Natural killer cell (primary cell): ENCODE measurements around the gene LRP3. TPM values are rescaled to one million over a fixed set of nuclear protein-coding genes. Genes with fewer than 3 reads are reported as not detected.
"Not testable (repeated sequence)": the region's sequence is repeated elsewhere in the genome, so short reads cannot be mapped to it uniquely, and the experiment has no call there.

Source experiments
- ATAC-seq, 3 donors: fragments of 150-1000 bp in 2 of 3; fragments of 200-7000 bp in 1 of 3; cut with Tn5 transposase; 1 replicate in 1 of 3; 2 replicates in 2 of 3; pipeline ENCODE4 v1.10.0; 2021; ENCODE audit warnings: mild to moderate bottlenecking in 2 of 3, moderate library complexity in 2 of 3
- DNase-seq, 2 donors: peaks; one replicate each; pipeline versions ENCODE4 v3.0.0 to v3.0.0-alpha.2; 2013 to 2021; ENCODE audit warnings: mixed read lengths in 1 of 2
- H3K27ac ChIP-seq: one replicate; pipeline ENCODE4 v1.5.1; 2013; ENCODE audit warnings: mild to moderate bottlenecking, low read length
- H3K27me3 ChIP-seq: one replicate; pipeline ENCODE4 v1.6.1; 2013; ENCODE audit warnings: low read length; ENCODE audit not compliant: control insufficient read depth, insufficient read depth
- H3K36me3 ChIP-seq: one replicate; pipeline ENCODE4 v1.6.1; 2013; ENCODE audit warnings: low read length; ENCODE audit not compliant: control insufficient read depth, insufficient read depth
- H3K4me1 ChIP-seq: one replicate; pipeline ENCODE4 v1.6.1; 2013; ENCODE audit warnings: low read length; ENCODE audit not compliant: control insufficient read depth, insufficient read depth
- H3K4me3 ChIP-seq: one replicate; pipeline ENCODE4 v1.5.1; 2013; ENCODE audit warnings: low read length
- H3K9me3 ChIP-seq: one replicate; pipeline ENCODE4 v1.6.1; 2013; ENCODE audit warnings: low read length; ENCODE audit not compliant: control insufficient read depth, insufficient read depth
- H3K27ac Mint-ChIP-seq, 2 donors: one replicate each; pipeline ENCODE4 v1.8.0; 2022; ENCODE audit warnings: mild to moderate bottlenecking in 2 of 2, mixed read lengths in 2 of 2, moderate library complexity in 1 of 2
- H3K27me3 Mint-ChIP-seq, 2 donors: one replicate each; pipeline ENCODE4 v1.8.0; 2022; ENCODE audit warnings: low read depth in 2 of 2, mixed read lengths in 2 of 2
- H3K36me3 Mint-ChIP-seq: one replicate; pipeline ENCODE4 v1.8.0; 2022; ENCODE audit warnings: mixed read lengths
- H3K4me1 Mint-ChIP-seq, 2 donors: one replicate each; pipeline ENCODE4 v1.8.0; 2022; ENCODE audit warnings: mixed read lengths in 2 of 2
- H3K4me3 Mint-ChIP-seq: one replicate; pipeline ENCODE4 v1.8.0; 2022; ENCODE audit warnings: mild to moderate bottlenecking, moderate library complexity, mixed read lengths
- H3K9me3 Mint-ChIP-seq, 2 donors: one replicate each; pipeline ENCODE4 v1.8.0; 2022; ENCODE audit warnings: mixed read lengths in 2 of 2
- WGBS: methylation state at CpG from one replicate; pipeline ENCODE4 v1.1.7; 2013; ENCODE audit warnings: missing lambda C conversion rate; ENCODE audit not compliant: insufficient coverage; 5-methylcytosine and 5-hydroxymethylcytosine counted together
- intact Hi-C: fragments of 100-400 bp; cut with micrococcal nuclease; formaldehyde crosslinking; loops from one replicate; pipeline ENCODE4 v1.14.2; 2022
- total RNA-seq, 4 donors: library from RNA; stranded (reverse); fragments of 120-200 nt in 1 of 4; gene quantifications; one replicate each; pipeline versions ENCODE4 v1.2.3 to v1.2.4, GENCODE V29; 2013 to 2022
- TF ChIP-seq, protein P1 (sequence below): fragments of 200-600 bp; IDR thresholded peaks from one replicate; pipeline ENCODE4 v1.8.0; 2022; ENCODE audit warnings: antibody characterized with exemption

Gene LRP3
- total RNA-seq, 3 donors from 2014 or later (not counting 1 experiment from before 2014, with no cell fraction given): 0.33 to 0.38 TPM; not detected in 1

DNA sequence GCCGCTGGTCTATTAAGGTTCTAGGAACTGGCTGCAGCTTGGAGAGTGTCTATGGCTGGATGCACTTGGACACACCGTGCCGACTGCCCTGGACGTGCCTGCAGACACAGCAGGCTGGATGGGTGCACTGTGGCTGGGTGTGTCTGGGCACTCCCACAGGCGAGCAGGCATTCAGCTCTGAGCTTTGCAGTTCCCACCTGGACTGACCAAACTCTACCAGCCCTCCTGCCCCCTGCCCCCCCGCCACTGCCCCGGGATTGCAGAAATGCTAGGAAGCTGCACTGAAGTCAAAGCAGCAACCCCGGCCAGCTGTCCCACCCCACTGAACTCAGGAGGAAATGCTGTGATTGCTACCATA, 7.0 kb upstream of the LRP3 start:
- Histone ChIP-seq H3K4me1 (peaks cover 14% of the 10 kb centered on the region), H3K27me3 (no peaks in the 10 kb centered on the region), H3K4me3 (no peak overlapping the region), H3K27ac (no peak overlapping the region), H3K9me3 (no peaks in the 10 kb centered on the region), H3K36me3 (no peaks in the 10 kb centered on the region)
- H3K36me3 Mint-ChIP-seq: no peaks in the 10 kb centered on the region
- peaks cover 10 to 13% of the 10 kb centered on the region in 2 donors for H3K4me1 Mint-ChIP-seq
- 67% methylated on average over 8 of the region's 8 CpGs for WGBS
- no peak overlapping the region for H3K27ac Mint-ChIP-seq
- TF ChIP-seq, protein P1, sequence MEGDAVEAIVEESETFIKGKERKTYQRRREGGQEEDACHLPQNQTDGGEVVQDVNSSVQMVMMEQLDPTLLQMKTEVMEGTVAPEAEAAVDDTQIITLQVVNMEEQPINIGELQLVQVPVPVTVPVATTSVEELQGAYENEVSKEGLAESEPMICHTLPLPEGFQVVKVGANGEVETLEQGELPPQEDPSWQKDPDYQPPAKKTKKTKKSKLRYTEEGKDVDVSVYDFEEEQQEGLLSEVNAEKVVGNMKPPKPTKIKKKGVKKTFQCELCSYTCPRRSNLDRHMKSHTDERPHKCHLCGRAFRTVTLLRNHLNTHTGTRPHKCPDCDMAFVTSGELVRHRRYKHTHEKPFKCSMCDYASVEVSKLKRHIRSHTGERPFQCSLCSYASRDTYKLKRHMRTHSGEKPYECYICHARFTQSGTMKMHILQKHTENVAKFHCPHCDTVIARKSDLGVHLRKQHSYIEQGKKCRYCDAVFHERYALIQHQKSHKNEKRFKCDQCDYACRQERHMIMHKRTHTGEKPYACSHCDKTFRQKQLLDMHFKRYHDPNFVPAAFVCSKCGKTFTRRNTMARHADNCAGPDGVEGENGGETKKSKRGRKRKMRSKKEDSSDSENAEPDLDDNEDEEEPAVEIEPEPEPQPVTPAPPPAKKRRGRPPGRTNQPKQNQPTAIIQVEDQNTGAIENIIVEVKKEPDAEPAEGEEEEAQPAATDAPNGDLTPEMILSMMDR: no peak
- H3K27me3 Mint-ChIP-seq: peaks cover 19 to 22% of the 10 kb centered on the region in 2 donors
- no peak for DNase-seq
- ATAC-seq: no peak
- no peaks in the 10 kb centered on the region for H3K9me3 Mint-ChIP-seq
- H3K4me3 Mint-ChIP-seq: no peak overlapping the region
- intact Hi-C loops: no loop called here

DNA sequence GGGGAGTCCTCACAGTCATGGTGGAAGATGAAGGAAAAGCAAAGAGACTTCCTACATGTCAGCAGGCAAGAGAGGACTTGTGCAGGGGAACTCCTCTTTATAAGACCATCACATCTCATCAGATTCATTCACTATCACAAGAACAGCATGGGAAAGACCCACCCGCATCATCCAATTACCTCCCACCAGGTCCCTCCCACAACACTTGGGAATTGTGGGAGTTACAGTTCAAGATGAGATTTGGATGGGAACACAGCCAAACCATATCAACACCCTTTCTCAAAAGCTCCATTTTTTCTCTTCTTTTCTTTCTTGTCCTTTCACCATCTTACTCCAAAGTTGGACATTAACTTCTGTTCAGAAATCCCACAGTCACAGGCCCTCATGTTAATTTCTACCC, 4.7 kb upstream of the LRP3 start:
- Mint-ChIP-seq H3K36me3 (no peaks in the 10 kb centered on the region), H3K9me3 (no peaks in the 10 kb centered on the region), H3K4me1 (peaks cover 10 to 13% of the 10 kb centered on the region in 2 donors), H3K27ac (no peak overlapping the region), H3K27me3 (peaks cover 32 to 39% of the 10 kb centered on the region in 2 donors), H3K4me3 (no peak overlapping the region)
- WGBS: no CpG with 5 or more reads among the region's 1 CpG
- intact Hi-C loops: no loop called here
- Histone ChIP-seq H3K4me3 (no peak overlapping the region), H3K9me3 (no peaks in the 10 kb centered on the region), H3K4me1 (peaks cover 14% of the 10 kb centered on the region), H3K27me3 (peaks cover 4% of the 10 kb centered on the region), H3K36me3 (no peaks in the 10 kb centered on the region), H3K27ac (no peak overlapping the region)
- no peak for DNase-seq
- no peak for ATAC-seq
- TF ChIP-seq, protein P1: no peak

DNA sequence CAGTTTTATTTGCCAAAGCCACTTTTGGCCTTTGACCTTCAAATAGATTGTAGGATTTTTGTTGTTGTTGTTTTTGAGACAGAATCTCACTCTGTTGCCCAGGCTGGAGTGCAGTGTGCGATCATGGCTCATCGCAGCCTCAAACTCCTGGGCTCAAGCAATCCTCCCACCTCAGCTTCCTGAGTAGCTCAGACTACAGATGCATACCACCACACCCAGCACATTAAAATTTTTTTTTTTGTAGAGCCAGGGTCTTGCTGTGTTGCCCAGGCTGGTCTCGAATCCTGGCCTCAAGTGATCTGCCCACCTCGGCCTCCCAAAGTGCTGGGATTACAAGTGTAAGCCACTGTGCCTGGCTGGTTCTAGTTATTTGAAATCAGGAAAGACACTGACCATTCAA, 3.0 kb upstream of the LRP3 start:
- ATAC-seq, H3K9me3 Mint-ChIP-seq, H3K27me3 ChIP-seq, H3K4me3 ChIP-seq, H3K27ac ChIP-seq, H3K36me3 ChIP-seq, H3K9me3 ChIP-seq, H3K4me1 Mint-ChIP-seq, H3K36me3 Mint-ChIP-seq, intact Hi-C loops, H3K4me3 Mint-ChIP-seq, H3K27ac Mint-ChIP-seq, DNase-seq: not testable (repeated sequence)
- H3K4me1 ChIP-seq: peaks cover 11% of the 10 kb centered on the region
- WGBS: 86% methylated on average over 4 of the region's 4 CpGs
- H3K27me3 Mint-ChIP-seq: peaks cover 32 to 39% of the 10 kb centered on the region in 2 donors

DNA sequence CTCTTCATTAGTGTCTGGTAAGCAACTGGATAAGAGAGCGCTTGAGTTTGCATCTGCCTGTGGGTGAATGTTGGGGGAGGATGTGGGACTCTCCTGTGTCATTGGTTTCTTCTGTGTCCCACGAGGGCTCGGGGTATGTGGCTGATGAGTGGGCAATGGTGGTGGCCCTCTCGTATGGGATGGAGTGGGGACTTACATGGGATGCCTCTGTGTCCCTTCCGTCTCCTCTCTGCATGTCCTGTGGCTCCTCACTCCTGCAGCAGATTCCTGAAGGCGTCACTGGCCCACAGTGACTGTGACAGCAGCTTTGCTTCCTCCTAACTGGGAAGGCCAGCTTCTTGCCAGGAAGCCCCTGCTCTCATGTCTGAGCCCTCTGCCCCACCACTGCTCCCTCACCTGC, 2.6 kb upstream of the LRP3 start:
- 80% methylated on average over 6 of the region's 6 CpGs for WGBS
- Mint-ChIP-seq H3K27me3 (peaks cover 33 to 39% of the 10 kb centered on the region in 2 donors), H3K9me3 (no peaks in the 10 kb centered on the region), H3K27ac (no peak overlapping the region), H3K36me3 (no peaks in the 10 kb centered on the region), H3K4me1 (peaks cover 5% of the 10 kb centered on the region in 2 donors), H3K4me3 (no peak overlapping the region)
- H3K9me3 ChIP-seq: no peaks in the 10 kb centered on the region
- ATAC-seq (no peak), DNase-seq (no peak)
- no peak overlapping the region for H3K27ac ChIP-seq
- H3K4me1 ChIP-seq: peaks cover 7% of the 10 kb centered on the region
- TF ChIP-seq, protein P1: no peak
- H3K36me3 ChIP-seq: no peaks in the 10 kb centered on the region
- no peak overlapping the region for H3K4me3 ChIP-seq
- intact Hi-C loops: no loop called here
- H3K27me3 ChIP-seq: peaks cover 9% of the 10 kb centered on the region
